GM19193 (cell line): ENCODE results near the gene DNAJC15.

ENCODE experiments used
- POLR2A ChIP-seq: IDR thresholded peaks from 4 replicates; pipeline ENCODE4 v1.6.1; 2011; ENCODE audit not compliant: insufficient read depth, insufficient read length; ENCODE audit errors: extremely low read depth

Gene DNAJC15

GRCh38 chr13:43100667-43101066, 77.3 kb downstream of the DNAJC15 start:
- TF ChIP-seq POLR2A: no peak

- TF ChIP-seq POLR2A: no peak
Measured at GRCh38 chr13:43102304-43102703, 78.9 kb downstream of the DNAJC15 start.

GRCh38 chr13:43107780-43108179, 84.4 kb downstream of the DNAJC15 start:
- TF ChIP-seq POLR2A: no peak

GRCh38 chr13:43110036-43110435, 86.7 kb downstream of the DNAJC15 start:
- TF ChIP-seq POLR2A: no peak

GRCh38 chr13:43110658-43111057, 87.3 kb downstream of the DNAJC15 start:
- no peak for TF ChIP-seq POLR2A

GRCh38 chr13:43111559-43112400, 88.4 kb downstream of the DNAJC15 start:
- no peak for TF ChIP-seq POLR2A

- TF ChIP-seq POLR2A: no peak
Measured at GRCh38 chr13:43113603-43114002, 90.2 kb downstream of the DNAJC15 start.

GRCh38 chr13:43114504-43114903, 91.1 kb downstream of the DNAJC15 start:
- no peak for TF ChIP-seq POLR2A

- TF ChIP-seq POLR2A: no peak
Measured at GRCh38 chr13:43115141-43115540, 91.8 kb downstream of the DNAJC15 start.

- TF ChIP-seq POLR2A: no peak
Measured at GRCh38 chr13:43116242-43116641, 92.9 kb downstream of the DNAJC15 start.

- TF ChIP-seq POLR2A: no peak
Measured at GRCh38 chr13:43118521-43118920, 95.1 kb downstream of the DNAJC15 start.

- no peak for TF ChIP-seq POLR2A
Measured at GRCh38 chr13:43119206-43119605, 95.8 kb downstream of the DNAJC15 start.

- TF ChIP-seq POLR2A: no peak
Measured at GRCh38 chr13:43122791-43123190, 99.4 kb downstream of the DNAJC15 start.

- no peak for TF ChIP-seq POLR2A
Measured at GRCh38 chr13:43123856-43124255, 100.5 kb downstream of the DNAJC15 start.

GRCh38 chr13:43124490-43124889, 101.1 kb downstream of the DNAJC15 start:
- no peak for TF ChIP-seq POLR2A

- no peak for TF ChIP-seq POLR2A
Measured at GRCh38 chr13:43126420-43126819, 103.0 kb downstream of the DNAJC15 start.
